ENCODE measurements around the gene IFT81.

GRCh38 chr12:110222027-110222426 lies 97.9 kb downstream of the IFT81 start:
- TF ChIP-seq TP53 (CRISPR knock-in tag; conservative IDR thresholded peaks at IDR 0.05) = no peak
- TF ChIP-seq IRF1 (CRISPR knock-in tag; IDR thresholded peaks at IDR 0.05; ENCODE audit: low read depth) = no peak
- no peak for TF ChIP-seq ZBTB7A (CRISPR knock-in tag; IDR thresholded peaks at IDR 0.05)
- no peak for TF ChIP-seq ZNF510 (CRISPR knock-in tag; IDR thresholded peaks at IDR 0.05; ENCODE audit: low read depth)
- no peak for TF ChIP-seq HIVEP1 (CRISPR knock-in tag; IDR thresholded peaks at IDR 0.05)
- no peak for TF ChIP-seq ZNF263 (CRISPR knock-in tag; IDR thresholded peaks at IDR 0.05)
- TF ChIP-seq KAT2B (IDR thresholded peaks at IDR 0.05; ENCODE audit: borderline replicate concordance, low read depth, low read length) = no peak

All from HepG2 (cell line).